A673 (cell line): Measurements from ENCODE around the gene LGMN. TPM values are rescaled to one million over a fixed set of nuclear protein-coding genes. Genes with fewer than 3 reads are reported as not detected.

Experiments used
- BruUV-seq: library from RNA; stranded (reverse); fragments of 400-500 nt; replicated peaks from 2 replicates; lab custom pipeline; 2021; lab: Mats Ljungman, UMichigan
- CTCF ChIA-PET: fragments of 300-600 bp; sonication (Branson Sonifier 250); formaldehyde crosslinking; loops from one replicate; lab custom pipeline; 2022; ENCODE audit warnings: antibody characterized with exemption; lab: Charles Lee
- POLR2A ChIA-PET: fragments of 300-600 bp; sonication (Branson Sonifier 250); formaldehyde crosslinking; loops from one replicate; lab custom pipeline; 2022; ENCODE audit warnings: antibody characterized with exemption; ENCODE audit not compliant: low non-redundant PET; lab: Charles Lee
- DNase-seq: peaks from one replicate; pipeline ENCODE4 v3.0.0-alpha.2; 2015; ENCODE audit warnings: low spot score
- H3K27ac ChIP-seq: fragments of 200-600 bp; sonication (generic); 2 replicates; pipeline ENCODE4 v1.5.1; 2016; ENCODE audit warnings: mixed run types, low read depth, mild to moderate bottlenecking, mixed read lengths, antibody characterized with exemption, low read length; ENCODE audit not compliant: poor library complexity, severe bottlenecking
- H3K27me3 ChIP-seq: fragments of 200-600 bp; sonication (generic); replicated peaks from 2 replicates; pipeline ENCODE4 v1.6.1; 2017; ENCODE audit warnings: mixed run types, low read depth, mild to moderate bottlenecking, mixed read lengths, antibody characterized with exemption, low read length; ENCODE audit not compliant: insufficient read depth, poor library complexity
- H3K36me3 ChIP-seq: fragments of 200-600 bp; sonication (generic); 2 replicates; pipeline ENCODE4 v1.6.1; 2016; ENCODE audit warnings: mixed run types, mild to moderate bottlenecking, mixed read lengths, antibody characterized with exemption, low read length; ENCODE audit not compliant: insufficient read depth, poor library complexity, severe bottlenecking
- H3K4me1 ChIP-seq: fragments of 200-600 bp; sonication (generic); 2 replicates; pipeline ENCODE4 v1.6.1; 2017; ENCODE audit warnings: mixed run types, mild to moderate bottlenecking, mixed read lengths, antibody characterized with exemption, low read length; ENCODE audit not compliant: insufficient read depth, poor library complexity, severe bottlenecking
- H3K4me3 ChIP-seq: fragments of 200-600 bp; sonication (generic); 2 replicates; pipeline ENCODE4 v1.5.1; 2016; ENCODE audit warnings: low read depth, mixed run types, mild to moderate bottlenecking, mixed read lengths, low read length; ENCODE audit not compliant: poor library complexity, severe bottlenecking
- H3K9me3 ChIP-seq: fragments of 200-600 bp; sonication (generic); 2 replicates; pipeline ENCODE4 v1.6.1; 2016; ENCODE audit warnings: mixed run types, low read depth, mild to moderate bottlenecking, mixed read lengths, antibody characterized with exemption, low read length; ENCODE audit not compliant: poor library complexity, severe bottlenecking
- EZH2 ChIP-seq: fragments of 200-600 bp; sonication (generic); IDR thresholded peaks from 2 replicates; pipeline ENCODE4 v1.6.1; 2017; ENCODE audit warnings: borderline replicate concordance, low read depth, mild to moderate bottlenecking, mixed read lengths, antibody characterized with exemption, low read length; ENCODE audit not compliant: poor library complexity, severe bottlenecking
- intact Hi-C: fragments of 100-400 bp; cut with micrococcal nuclease; formaldehyde crosslinking; loops from one replicate; pipeline ENCODE4 v1.10.0; 2022; ENCODE audit not compliant: unreplicated experiment
- total RNA-seq: library from RNA; stranded (reverse); gene quantifications from 2 replicates; pipeline ENCODE4 v1.2.3, GENCODE V29; 2021
- TF ChIP-seq, protein P1 (sequence below): fragments of 300-800, 200-600 bp; sonication (generic); conservative IDR thresholded peaks from 2 replicates; pipeline ENCODE4 v1.5.1; 2017; ENCODE audit warnings: low read depth, mild to moderate bottlenecking, antibody characterized with exemption, low read length, moderate library complexity, mixed read lengths

LGMN gene
- total RNA-seq, 1 experiment from 2014 or later: 34.6 TPM

DNA sequence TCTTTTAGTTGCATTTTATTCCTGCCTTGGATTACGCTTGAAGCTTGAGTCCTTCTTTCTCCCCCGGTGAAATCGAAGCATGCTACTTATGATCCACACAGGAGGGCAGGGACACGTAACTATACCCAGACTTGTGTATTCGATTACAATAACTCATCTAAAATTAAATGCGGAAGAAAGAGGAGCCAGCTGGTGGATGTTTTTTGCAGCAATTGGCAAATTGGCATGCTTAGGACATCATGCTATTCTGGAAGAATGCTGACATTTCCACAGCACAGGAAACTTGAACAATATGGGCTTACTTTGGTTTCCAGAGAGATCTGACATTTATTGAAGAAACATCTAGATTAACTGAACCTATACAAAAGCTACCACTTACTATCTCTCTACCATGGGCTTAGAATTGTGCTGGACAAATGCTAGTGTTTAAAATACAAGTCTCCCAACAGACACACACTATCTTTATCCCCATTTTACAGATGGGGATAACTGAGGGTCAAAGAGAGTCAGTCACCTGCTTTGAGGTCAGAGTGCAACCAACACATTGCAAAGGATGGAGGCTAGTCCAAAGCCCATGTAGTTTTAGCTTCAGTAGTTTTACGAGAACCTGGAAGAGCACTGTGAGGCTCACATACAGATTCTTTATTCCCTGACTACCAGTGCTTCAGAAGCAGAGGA is 36.3 kb downstream of the LGMN start:
- Histone ChIP-seq H3K27ac (no peak overlapping the region), H3K27me3 (no peaks in the 10 kb centered on the region), H3K36me3 (no peaks in the 10 kb centered on the region), H3K9me3 (no peaks in the 10 kb centered on the region), H3K4me1 (no peaks in the 10 kb centered on the region), H3K4me3 (no peak overlapping the region)
- ChIA-PET CTCF (no interaction called here), POLR2A (no interaction called here)
- TF ChIP-seq, protein P1, sequence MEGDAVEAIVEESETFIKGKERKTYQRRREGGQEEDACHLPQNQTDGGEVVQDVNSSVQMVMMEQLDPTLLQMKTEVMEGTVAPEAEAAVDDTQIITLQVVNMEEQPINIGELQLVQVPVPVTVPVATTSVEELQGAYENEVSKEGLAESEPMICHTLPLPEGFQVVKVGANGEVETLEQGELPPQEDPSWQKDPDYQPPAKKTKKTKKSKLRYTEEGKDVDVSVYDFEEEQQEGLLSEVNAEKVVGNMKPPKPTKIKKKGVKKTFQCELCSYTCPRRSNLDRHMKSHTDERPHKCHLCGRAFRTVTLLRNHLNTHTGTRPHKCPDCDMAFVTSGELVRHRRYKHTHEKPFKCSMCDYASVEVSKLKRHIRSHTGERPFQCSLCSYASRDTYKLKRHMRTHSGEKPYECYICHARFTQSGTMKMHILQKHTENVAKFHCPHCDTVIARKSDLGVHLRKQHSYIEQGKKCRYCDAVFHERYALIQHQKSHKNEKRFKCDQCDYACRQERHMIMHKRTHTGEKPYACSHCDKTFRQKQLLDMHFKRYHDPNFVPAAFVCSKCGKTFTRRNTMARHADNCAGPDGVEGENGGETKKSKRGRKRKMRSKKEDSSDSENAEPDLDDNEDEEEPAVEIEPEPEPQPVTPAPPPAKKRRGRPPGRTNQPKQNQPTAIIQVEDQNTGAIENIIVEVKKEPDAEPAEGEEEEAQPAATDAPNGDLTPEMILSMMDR: no peak
- TF ChIP-seq EZH2: no peak
- DNase-seq: no peak
- intact Hi-C loops: no loop called here
- no TSS peak for BruUV-seq

DNA sequence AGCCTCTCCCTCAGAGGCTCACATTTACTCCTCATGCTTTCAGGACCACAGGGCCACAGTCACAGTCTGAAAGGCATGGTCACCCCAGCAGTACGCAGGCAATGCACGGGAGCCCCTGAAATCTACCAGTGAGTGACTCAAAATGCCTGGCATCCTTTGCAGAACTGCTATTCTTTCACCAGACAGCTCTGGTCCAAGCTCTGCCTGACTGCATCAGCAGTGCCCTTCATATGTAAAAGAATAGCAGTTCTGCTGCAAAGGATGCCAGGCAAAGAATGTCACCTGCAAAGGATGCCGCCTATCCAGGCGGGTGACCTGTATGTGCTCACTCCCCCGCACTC is 38.5 kb downstream of the LGMN start:
- no peaks in the 10 kb centered on the region for H3K36me3 ChIP-seq
- no peak overlapping the region for H3K4me3 ChIP-seq
- intact Hi-C loops: no loop called here
- CTCF ChIA-PET: no interaction called here
- no peak overlapping the region for H3K27ac ChIP-seq
- no peaks in the 10 kb centered on the region for H3K9me3 ChIP-seq
- no peaks in the 10 kb centered on the region for H3K27me3 ChIP-seq
- POLR2A ChIA-PET: no interaction called here
- TF ChIP-seq, protein P1: no peak
- TF ChIP-seq EZH2: no peak
- no TSS peak for BruUV-seq
- DNase-seq: no peak
- no peaks in the 10 kb centered on the region for H3K4me1 ChIP-seq

DNA sequence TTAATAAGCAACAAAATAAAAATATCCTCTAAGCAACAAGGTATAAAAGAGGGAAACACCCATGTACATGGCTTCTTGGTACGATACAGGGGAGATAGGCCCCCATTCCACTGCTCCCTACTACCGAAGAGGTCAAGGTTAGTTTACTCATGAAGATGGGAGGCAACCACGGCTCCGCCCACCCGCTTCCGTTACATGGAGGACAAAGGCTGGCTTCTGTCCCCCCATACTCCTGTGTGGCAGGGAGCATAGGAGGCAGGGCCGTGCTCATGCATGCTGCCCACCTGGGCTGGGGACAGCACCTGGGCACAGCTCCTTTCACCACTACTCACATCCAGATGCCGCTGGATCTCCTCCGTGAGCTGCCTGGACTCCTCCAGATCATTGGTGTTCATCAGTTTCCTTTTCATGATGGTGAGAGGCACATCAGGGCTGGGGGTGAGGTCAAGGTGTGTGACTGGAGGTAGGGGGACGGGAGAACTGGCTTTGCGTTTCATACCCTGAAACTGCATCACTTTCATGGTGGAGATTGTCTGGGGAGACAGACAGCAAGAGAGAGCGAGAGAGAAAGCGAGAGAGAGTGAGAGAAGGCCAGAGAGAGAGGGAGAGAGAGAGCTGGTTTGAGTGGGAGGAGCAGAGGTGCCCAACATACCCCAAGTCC is 39.0 kb downstream of the LGMN start:
- ChIA-PET CTCF (no interaction called here), POLR2A (no interaction called here)
- Histone ChIP-seq H3K9me3 (no peaks in the 10 kb centered on the region), H3K27ac (no peak overlapping the region), H3K4me3 (no peak overlapping the region), H3K4me1 (no peaks in the 10 kb centered on the region), H3K27me3 (no peaks in the 10 kb centered on the region), H3K36me3 (no peaks in the 10 kb centered on the region)
- intact Hi-C loops: no loop called here
- DNase-seq: no peak
- TF ChIP-seq, protein P1: no peak
- no peak for TF ChIP-seq EZH2
- BruUV-seq: no TSS peak
